Neural cell (in vitro differentiated cells): Measurements from ENCODE around the gene FRMD4A. TPM values are rescaled to one million over a fixed set of nuclear protein-coding genes. Genes with fewer than 3 reads are reported as not detected.

Experiments
- H2AFZ ChIP-seq: fragments of 200-600, 300-800 bp; sonication (generic), shearing (Covaris generic); 2 replicates; pipeline ENCODE4 v1.6.0; 2014; ENCODE audit warnings: low read depth, mild to moderate bottlenecking, antibody characterized with exemption, low read length, moderate library complexity
- H3F3A ChIP-seq: fragments of 200-600 bp; shearing (Covaris generic); 2 replicates; pipeline ENCODE4 v1.6.1; 2016; ENCODE audit warnings: mild to moderate bottlenecking, moderate library complexity, mixed read lengths, antibody characterized with exemption, low read length; ENCODE audit not compliant: insufficient read depth, poor library complexity, severe bottlenecking
- H3K27ac ChIP-seq: fragments of 200-600, 300-800 bp; sonication (generic), shearing (Covaris generic); 2 replicates; pipeline ENCODE4 v1.5.1; 2014; ENCODE audit warnings: mild to moderate bottlenecking, low read length, moderate library complexity
- H3K27me3 ChIP-seq: fragments of 300-800, 200-600 bp; sonication (generic), shearing (Covaris generic); 2 replicates; pipeline ENCODE4 v1.6.0; 2014; ENCODE audit warnings: mild to moderate bottlenecking, low read depth, low read length, moderate library complexity; ENCODE audit not compliant: insufficient read depth
- H3K36me3 ChIP-seq: fragments of 300-800, 200-600 bp; sonication (generic), shearing (Covaris generic); 2 replicates; pipeline ENCODE4 v1.5.1; 2014; ENCODE audit warnings: mild to moderate bottlenecking, antibody characterized with exemption, low read length, moderate library complexity; ENCODE audit not compliant: insufficient read depth
- H3K4me2 ChIP-seq: fragments of 300-800, 200-600 bp; sonication (generic), shearing (Covaris generic); 2 replicates; pipeline ENCODE4 v1.6.0; 2014; ENCODE audit warnings: mild to moderate bottlenecking, low read length
- H3K4me3 ChIP-seq: fragments of 300-800, 200-600 bp; sonication (generic), shearing (Covaris generic); 2 replicates; pipeline ENCODE4 v1.5.1; 2014; ENCODE audit warnings: mild to moderate bottlenecking, low read length, moderate library complexity
- H3K79me2 ChIP-seq: fragments of 200-600 bp; shearing (Covaris generic); replicated peaks from 2 replicates; pipeline ENCODE4 v1.6.0; 2014; ENCODE audit warnings: mild to moderate bottlenecking, low read length, moderate library complexity; ENCODE audit not compliant: insufficient read depth
- H3K9ac ChIP-seq: fragments of 300-800, 200-600 bp; sonication (generic), shearing (Covaris generic); 2 replicates; pipeline ENCODE4 v1.6.1; 2016; ENCODE audit warnings: mild to moderate bottlenecking, low read length, mixed read lengths
- H3K9me2 ChIP-seq: fragments of 200-600 bp; shearing (Covaris generic); 2 replicates; pipeline ENCODE4 v1.6.1; 2016; ENCODE audit warnings: mild to moderate bottlenecking, low read length, mixed read lengths; ENCODE audit not compliant: insufficient read depth
- H3K9me3 ChIP-seq: fragments of 200-600, 300-800 bp; sonication (generic), shearing (Covaris generic); 2 replicates; pipeline ENCODE4 v1.6.1; 2016; ENCODE audit warnings: mild to moderate bottlenecking, mixed run types, low read length, moderate library complexity, mixed read lengths
- H4K20me1 ChIP-seq: fragments of 200-600 bp; shearing (Covaris generic); 2 replicates; pipeline ENCODE4 v1.6.1; 2016; ENCODE audit warnings: mild to moderate bottlenecking, mixed run types; ENCODE audit not compliant: insufficient read depth
- CTCF ChIP-seq: fragments of 450-650 bp; IDR thresholded peaks from 2 replicates; pipeline ENCODE4 v1.5.1; 2014; ENCODE audit warnings: antibody characterized with exemption, mild to moderate bottlenecking, moderate library complexity; ENCODE audit not compliant: poor library complexity, severe bottlenecking
- EP300 ChIP-seq: fragments of 450-650 bp; conservative IDR thresholded peaks from 2 replicates; pipeline ENCODE4 v1.6.1; 2014; ENCODE audit warnings: antibody characterized with exemption, mild to moderate bottlenecking, moderate library complexity; ENCODE audit not compliant: poor library complexity, severe bottlenecking
- EZH2 ChIP-seq: fragments of 200-600, 300-800 bp; shearing (Covaris generic), sonication (generic); IDR thresholded peaks from 2 replicates; pipeline ENCODE4 v1.6.1; 2014; ENCODE audit warnings: antibody characterized with exemption, low read length, borderline replicate concordance, mild to moderate bottlenecking; ENCODE audit not compliant: insufficient read depth, poor library complexity, severe bottlenecking
- MXI1 ChIP-seq: fragments of 450-650 bp; conservative IDR thresholded peaks from 2 replicates; pipeline ENCODE4 v1.6.1; 2014; ENCODE audit warnings: antibody characterized with exemption, mild to moderate bottlenecking; ENCODE audit not compliant: poor library complexity, severe bottlenecking
- POLR2AphosphoS5 ChIP-seq: IDR thresholded peaks from 2 replicates; pipeline ENCODE4 v1.6.1; 2012
- RAD21 ChIP-seq: fragments of 450-650 bp; conservative IDR thresholded peaks from 2 replicates; pipeline ENCODE4 v1.6.1; 2014; ENCODE audit warnings: antibody characterized with exemption, mild to moderate bottlenecking, moderate library complexity
- REST ChIP-seq: IDR thresholded peaks from 2 replicates; pipeline ENCODE4 v1.6.1; 2012; ENCODE audit warnings: borderline replicate concordance
- SMC3 ChIP-seq: fragments of 450-650 bp; conservative IDR thresholded peaks from 2 replicates; pipeline ENCODE4 v1.6.1; 2014; ENCODE audit warnings: antibody characterized with exemption, mild to moderate bottlenecking, moderate library complexity; ENCODE audit not compliant: poor library complexity
- TAF1 ChIP-seq: IDR thresholded peaks from 2 replicates; pipeline ENCODE4 v1.6.1; 2012; ENCODE audit warnings: low read depth
- polyA plus RNA-seq: library from polyadenylated mRNA; depleted of rRNA; stranded (reverse); fragments of >200 nt; gene quantifications from 2 replicates; pipeline ENCODE4 v1.2.3, GENCODE V29; 2014

FRMD4A gene
- polyA plus RNA-seq, 1 donor from 2014 or later: 36.5 TPM

- H4K20me1 ChIP-seq: no peaks in the 10 kb centered on the region
- H3K4me3 ChIP-seq: no peak overlapping the region
- H3K36me3 ChIP-seq: no peaks in the 10 kb centered on the region
- no peaks in the 10 kb centered on the region for H3K9me2 ChIP-seq
- no peaks in the 10 kb centered on the region for H3K27me3 ChIP-seq
- H3K9me3 ChIP-seq: no peaks in the 10 kb centered on the region
- no peak overlapping the region for H3K9ac ChIP-seq
- H3K27ac ChIP-seq: no peak overlapping the region
- TF ChIP-seq TAF1 (no peak), EZH2 (no peak), CTCF (no peak), POLR2AphosphoS5 (no peak), MXI1 (no peak)
- H3F3A ChIP-seq: no peaks in the 10 kb centered on the region
- H3K4me2 ChIP-seq: no peak overlapping the region
- H3K79me2 ChIP-seq: no peaks in the 10 kb centered on the region
- H2AFZ ChIP-seq: no peak overlapping the region
These were observed 509.8 kb downstream of the FRMD4A start for GRCh38 chr10:13820964-13821337.

- no peak overlapping the region for H3K4me2 ChIP-seq
- H3K9me3 ChIP-seq: no peaks in the 10 kb centered on the region
- no peaks in the 10 kb centered on the region for H3K79me2 ChIP-seq
- no peak overlapping the region for H3K4me3 ChIP-seq
- no peaks in the 10 kb centered on the region for H3K36me3 ChIP-seq
- no peak overlapping the region for H3K27ac ChIP-seq
- no peaks in the 10 kb centered on the region for H3K9me2 ChIP-seq
- no peak overlapping the region for H3K9ac ChIP-seq
- TF ChIP-seq CTCF (no peak), RAD21 (no peak), POLR2AphosphoS5 (no peak), SMC3 (no peak), EP300 (no peak), TAF1 (no peak), MXI1 (no peak), EZH2 (no peak), REST (no peak)
- no peaks in the 10 kb centered on the region for H4K20me1 ChIP-seq
- H3K27me3 ChIP-seq: no peaks in the 10 kb centered on the region
- H3F3A ChIP-seq: no peaks in the 10 kb centered on the region
- no peak overlapping the region for H2AFZ ChIP-seq
These were observed 510.4 kb downstream of the FRMD4A start for GRCh38 chr10:13820119-13820963.
